B cell (primary cell): ENCODE results near the gene LYZ. TPM values are rescaled to one million over a fixed set of nuclear protein-coding genes. Genes with fewer than 3 reads are reported as not detected.

Experiments used
- ATAC-seq: fragments of 200-7000 bp; cut with Tn5 transposase; one replicate; pipeline ENCODE4 v1.10.0; 2021; ENCODE audit warnings: low read depth, mild to moderate bottlenecking, moderate number of reproducible peaks, moderate library complexity
- CTCF ChIA-PET: fragments of 350-600 bp; sonication (Branson Sonifier 250); formaldehyde crosslinking; loops from one replicate; lab custom pipeline; 2021; ENCODE audit warnings: antibody characterized with exemption, inconsistent platforms; lab: Charles Lee
- POLR2A ChIA-PET: fragments of 350-600 bp; sonication (Branson Sonifier 250); formaldehyde crosslinking; loops from one replicate; lab custom pipeline; 2021; ENCODE audit warnings: antibody characterized with exemption; lab: Charles Lee
- DNase-seq: peaks from one replicate; pipeline ENCODE4 v3.0.0; 2013
- H2AFZ ChIP-seq: 2 replicates; pipeline ENCODE4 v1.6.1; 2012; ENCODE audit warnings: mild to moderate bottlenecking, low read depth, low read length; ENCODE audit not compliant: insufficient read depth, poor library complexity, severe bottlenecking
- H3K27ac ChIP-seq, 2 donors: 1 replicate in 1 of 2; 2 replicates in 1 of 2; pipeline ENCODE4 v1.5.1; 2012 to 2013; ENCODE audit warnings: low read length in 2 of 2, mild to moderate bottlenecking in 2 of 2, moderate library complexity in 1 of 2
- H3K27me3 ChIP-seq, 4 experiments: fragments of 200-600 bp in 1 of 4; sonication (generic) in 1 of 4; replicated peaks in 1 of 4; 1 replicate in 2 of 4; 2 replicates in 2 of 4; pipeline versions ENCODE4 v1.6.1 to v1.7.0; 2013 to 2016; ENCODE audit warnings: low read length in 3 of 4, mild to moderate bottlenecking in 2 of 4, mixed read lengths in 1 of 4, moderate library complexity in 1 of 4; ENCODE audit not compliant: insufficient read depth in 4 of 4, control insufficient read depth in 3 of 4; ENCODE audit errors: control extremely low read depth in 1 of 4
- H3K36me3 ChIP-seq, 2 experiments: replicated peaks in 1 of 2; 1 replicate in 1 of 2; 2 replicates in 1 of 2; pipeline versions ENCODE4 v1.6.1 to v1.7.1; 2013; ENCODE audit warnings: low read length in 1 of 2; ENCODE audit not compliant: insufficient read depth in 2 of 2, control insufficient read depth in 1 of 2; ENCODE audit errors: control extremely low read depth in 1 of 2, extremely low read depth in 1 of 2
- H3K4me1 ChIP-seq, 2 donors: fragments of 200-600 bp in 1 of 2; sonication (generic) in 1 of 2; 1 replicate in 1 of 2; 2 replicates in 1 of 2; pipeline versions ENCODE4 v1.5.1 to v1.6.1; 2013 to 2017; ENCODE audit warnings: low read length in 2 of 2; ENCODE audit not compliant: control insufficient read depth in 2 of 2, insufficient read depth in 2 of 2
- H3K4me2 ChIP-seq: replicated peaks from 2 replicates; pipeline ENCODE3; 2012; ENCODE audit warnings: mild to moderate bottlenecking, low read depth, low read length; ENCODE audit not compliant: poor library complexity, severe bottlenecking
- H3K4me3 ChIP-seq, 5 experiments: fragments of 200-600 bp in 1 of 5; sonication (generic) in 1 of 5; 1 replicate in 3 of 5; 2 replicates in 2 of 5; pipeline versions ENCODE4 v1.5.1 to v1.7.0; 2011 to 2016; ENCODE audit warnings: low read length in 4 of 5, mild to moderate bottlenecking in 4 of 5, low read depth in 2 of 5, control low read depth in 1 of 5, moderate library complexity in 1 of 5; ENCODE audit not compliant: insufficient read depth in 1 of 5; ENCODE audit errors: control extremely low read depth in 1 of 5, extremely low read depth in 1 of 5
- H3K79me2 ChIP-seq: fragments of 200-600 bp; sonication (generic); one replicate; pipeline ENCODE4 v1.6.0; 2016; ENCODE audit warnings: low read length; ENCODE audit not compliant: control insufficient read depth, insufficient read depth
- H3K9ac ChIP-seq: fragments of 200-600 bp; sonication (generic); 2 replicates; pipeline ENCODE4 v1.6.1; 2017; ENCODE audit warnings: mild to moderate bottlenecking, low read length, moderate library complexity
- H3K9me3 ChIP-seq, 3 donors: one replicate each; pipeline versions ENCODE4 v1.6.1 to v1.7.1; 2013; ENCODE audit warnings: low read length in 2 of 3; ENCODE audit not compliant: control insufficient read depth in 2 of 3, insufficient read depth in 1 of 3; ENCODE audit errors: control extremely low read depth in 1 of 3
- H4K20me1 ChIP-seq: 2 replicates; pipeline ENCODE4 v1.6.0; 2012; ENCODE audit warnings: mild to moderate bottlenecking, low read length; ENCODE audit not compliant: insufficient read depth, control insufficient read depth, poor library complexity, severe bottlenecking
- H3K27ac Mint-ChIP-seq: one replicate; pipeline ENCODE4 v1.8.0; 2021; ENCODE audit warnings: mixed read lengths
- H3K27me3 Mint-ChIP-seq: one replicate; pipeline ENCODE4 v1.8.0; 2021; ENCODE audit warnings: mixed read lengths
- H3K4me1 Mint-ChIP-seq: one replicate; pipeline ENCODE4 v1.8.0; 2021; ENCODE audit warnings: mixed read lengths
- H3K4me3 Mint-ChIP-seq: one replicate; pipeline ENCODE4 v1.8.0; 2021; ENCODE audit warnings: mixed read lengths
- H3K9me3 Mint-ChIP-seq: one replicate; pipeline ENCODE4 v1.8.0; 2022; ENCODE audit warnings: mixed read lengths; ENCODE audit not compliant: insufficient read depth
- EZH2 ChIP-seq: IDR thresholded peaks from 2 replicates; pipeline ENCODE4 v1.6.1; 2012; ENCODE audit warnings: borderline replicate concordance, low read depth, mild to moderate bottlenecking, moderate library complexity, low read length; ENCODE audit not compliant: insufficient read depth, poor library complexity, severe bottlenecking
- WGBS: methylation state at CpG from one replicate; pipeline ENCODE4 v1.1.5; 2013; ENCODE audit warnings: missing lambda C conversion rate; ENCODE audit not compliant: insufficient coverage; 5-methylcytosine and 5-hydroxymethylcytosine counted together
- intact Hi-C: fragments of 100-400 bp; cut with micrococcal nuclease; formaldehyde crosslinking; loops from one replicate; pipeline ENCODE4 v1.10.0; 2022
- polyA plus RNA-seq: library from polyadenylated mRNA; depleted of rRNA; stranded (reverse); fragments of >200 nt; gene quantifications from 2 replicates; pipeline ENCODE4 v1.2.3, GENCODE V29; 2012
- total RNA-seq, 2 donors: library from RNA; stranded (reverse); fragments of 120-200 nt in 1 of 2; gene quantifications; 1 replicate in 1 of 2; 2 replicates in 1 of 2; pipeline versions ENCODE4 v1.2.3 to v1.2.4, GENCODE V29; 2013 to 2022
- TF ChIP-seq, protein P1 (sequence below): fragments of 200-600 bp; IDR thresholded peaks from one replicate; pipeline ENCODE4 v1.8.0; 2022; ENCODE audit warnings: antibody characterized with exemption, mild to moderate bottlenecking

LYZ gene
- total and polyA plus RNA-seq, 2 donors (not counting 1 experiment from before 2014, with no cell fraction given): 8.5 to 22.7 TPM

DNA sequence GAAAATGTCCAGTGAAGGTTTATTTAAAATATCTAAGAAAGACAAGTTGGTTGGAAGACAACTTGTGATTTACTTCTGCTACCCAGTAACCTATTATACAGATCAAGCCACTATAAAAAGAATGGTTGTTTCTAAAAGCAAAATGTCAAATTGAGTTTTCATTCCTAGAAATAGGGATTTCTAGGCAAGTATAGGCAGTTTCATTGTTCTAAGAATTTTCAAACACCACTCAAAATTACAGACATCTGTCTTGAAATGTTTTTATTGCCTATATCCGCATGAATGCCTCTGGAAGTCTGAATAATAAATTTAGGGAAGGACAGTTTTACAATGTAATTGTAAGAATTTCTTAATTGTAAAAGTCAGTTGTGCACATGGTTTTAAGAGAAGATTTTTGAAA, 20.0 kb downstream of the LYZ start:
- WGBS: no CpG with 5 or more reads among the region's 1 CpG
- intact Hi-C loops: loop anchor here (10.0 kb wide), 1 partner anchor 553 kb away; no protein-coding TSS in a partner anchor
- peaks cover 12 to 48% of the 10 kb centered on the region in 2 experiments for H3K36me3 ChIP-seq

DNA sequence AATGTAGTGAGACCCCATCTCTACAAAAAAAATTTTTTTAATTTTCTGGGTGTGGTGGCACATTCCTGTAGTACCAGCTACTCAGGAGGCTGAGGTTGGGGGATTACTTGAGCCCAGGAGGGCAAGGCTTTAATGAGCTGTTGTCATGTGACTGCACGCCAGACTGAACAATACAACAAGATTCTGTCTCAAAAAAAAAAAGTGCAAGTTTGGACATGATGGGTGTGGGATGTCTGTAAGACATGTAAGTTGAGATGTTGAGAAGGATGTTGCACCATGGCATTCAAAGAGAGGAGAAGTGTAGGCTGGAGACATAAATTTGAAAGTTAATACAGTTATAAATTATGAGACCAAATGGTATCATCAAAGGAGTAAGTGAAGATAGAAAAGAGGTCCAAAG, 34.9 kb downstream of the LYZ start:
- ChIA-PET POLR2A (no interaction called here), CTCF (interaction anchor here (1.8 kb wide), 1 partner anchor 188 kb away, joined by 5 read pairs; no protein-coding TSS in a partner anchor)
- Histone ChIP-seq H3K4me2 (no peak overlapping the region), H3K9ac (no peak overlapping the region), H4K20me1 (no peaks in the 10 kb centered on the region), H3K36me3 (peaks cover 5 to 7% of the 10 kb centered on the region in 2 experiments), H3K27me3 (no peaks in the 10 kb centered on the region), H3K79me2 (peaks cover 3% of the 10 kb centered on the region), H3K4me3 (no peak overlapping the region), H2AFZ (no peak overlapping the region), H3K27ac (no peak overlapping the region), H3K4me1 (no peaks in the 10 kb centered on the region), H3K9me3 (no peaks in the 10 kb centered on the region)
- TF ChIP-seq, protein P1, sequence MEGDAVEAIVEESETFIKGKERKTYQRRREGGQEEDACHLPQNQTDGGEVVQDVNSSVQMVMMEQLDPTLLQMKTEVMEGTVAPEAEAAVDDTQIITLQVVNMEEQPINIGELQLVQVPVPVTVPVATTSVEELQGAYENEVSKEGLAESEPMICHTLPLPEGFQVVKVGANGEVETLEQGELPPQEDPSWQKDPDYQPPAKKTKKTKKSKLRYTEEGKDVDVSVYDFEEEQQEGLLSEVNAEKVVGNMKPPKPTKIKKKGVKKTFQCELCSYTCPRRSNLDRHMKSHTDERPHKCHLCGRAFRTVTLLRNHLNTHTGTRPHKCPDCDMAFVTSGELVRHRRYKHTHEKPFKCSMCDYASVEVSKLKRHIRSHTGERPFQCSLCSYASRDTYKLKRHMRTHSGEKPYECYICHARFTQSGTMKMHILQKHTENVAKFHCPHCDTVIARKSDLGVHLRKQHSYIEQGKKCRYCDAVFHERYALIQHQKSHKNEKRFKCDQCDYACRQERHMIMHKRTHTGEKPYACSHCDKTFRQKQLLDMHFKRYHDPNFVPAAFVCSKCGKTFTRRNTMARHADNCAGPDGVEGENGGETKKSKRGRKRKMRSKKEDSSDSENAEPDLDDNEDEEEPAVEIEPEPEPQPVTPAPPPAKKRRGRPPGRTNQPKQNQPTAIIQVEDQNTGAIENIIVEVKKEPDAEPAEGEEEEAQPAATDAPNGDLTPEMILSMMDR: no peak
- Mint-ChIP-seq H3K27me3 (no peaks in the 10 kb centered on the region), H3K4me1 (no peaks in the 10 kb centered on the region), H3K9me3 (no peaks in the 10 kb centered on the region), H3K4me3 (no peak overlapping the region), H3K27ac (no peak overlapping the region)
- WGBS: no CpG with 5 or more reads among the region's 1 CpG
- intact Hi-C loops: no loop called here
- ATAC-seq (no peak), DNase-seq (no peak)

More for the DNA sequence above, 20.0 kb downstream of the LYZ start:
- Histone ChIP-seq H3K79me2 (peaks cover 22% of the 10 kb centered on the region), H3K27me3 (no peaks in the 10 kb centered on the region), H2AFZ (no peak overlapping the region), H3K4me1 (no peaks in the 10 kb centered on the region), H4K20me1 (no peaks in the 10 kb centered on the region), H3K27ac (no peak overlapping the region), H3K4me2 (no peak overlapping the region), H3K4me3 (no peak overlapping the region), H3K9me3 (no peaks in the 10 kb centered on the region), H3K9ac (no peak overlapping the region)
- DNase-seq (no peak), ATAC-seq (no peak)
- no peak overlapping the region for H3K4me3 Mint-ChIP-seq
- TF ChIP-seq, protein P1: no peak
- no peak for TF ChIP-seq EZH2
- ChIA-PET POLR2A (no interaction called here), CTCF (interaction anchor here (1.1 to 2.1 kb wide), 3 partner anchors 10 to 202 kb away, joined by 4 to 8 read pairs (median 6); no protein-coding TSS in a partner anchor)
- H3K27me3 Mint-ChIP-seq: no peaks in the 10 kb centered on the region
- H3K9me3 Mint-ChIP-seq: no peaks in the 10 kb centered on the region
- H3K4me1 Mint-ChIP-seq: no peaks in the 10 kb centered on the region
- no peak overlapping the region for H3K27ac Mint-ChIP-seq
